Stomach (tissue), 4 donors: Measurements from ENCODE around the gene KLHL1.

Source experiments
- CTCF ChIP-seq, 7 experiments: fragments of 450-650 bp in 4 of 7; fragments of 200-600 bp in 3 of 7; sonication (generic) in 3 of 7; IDR thresholded peaks; one replicate each; pipeline ENCODE4 v1.5.1; 2016 to 2019; ENCODE audit warnings: antibody characterized with exemption in 7 of 7, control low read depth in 2 of 7, mild to moderate bottlenecking in 1 of 7
- EP300 ChIP-seq: sonication (generic); formaldehyde crosslinking; IDR thresholded peaks from one replicate; pipeline ENCODE4 v1.6.1; 2017; ENCODE audit warnings: antibody characterized with exemption
- POLR2A ChIP-seq, 4 donors: fragments of 450-650 bp; IDR thresholded peaks; one replicate each; pipeline ENCODE4 v1.6.1; 2016; ENCODE audit warnings: antibody characterized with exemption in 4 of 4, control low read depth in 2 of 4, mild to moderate bottlenecking in 1 of 4, moderate library complexity in 1 of 4
- POLR2AphosphoS5 ChIP-seq, 3 donors: sonication (generic); formaldehyde crosslinking; IDR thresholded peaks; one replicate each; pipeline ENCODE4 v1.6.1; 2016; ENCODE audit warnings: antibody characterized with exemption in 3 of 3

GRCh38 chr13:69704311-69704710 is 403.9 kb downstream of the KLHL1 start:
- TF ChIP-seq CTCF (IDR thresholded peaks at IDR 0.05) (no peak), POLR2A (IDR thresholded peaks at IDR 0.05) (no peak), POLR2AphosphoS5 (IDR thresholded peaks at IDR 0.05) (no peak), EP300 (no peak)
